NOMO-1 treated with DMSO at 0.1 percent for 48 hours (cell line): Measurements from ENCODE around the gene IDNK.

Experiments
- DNase-seq: peaks from one replicate; lab custom pipeline; 2025; ENCODE audit not compliant: unreplicated experiment; lab: John Stamatoyannopoulos, UW

IDNK gene

DNA sequence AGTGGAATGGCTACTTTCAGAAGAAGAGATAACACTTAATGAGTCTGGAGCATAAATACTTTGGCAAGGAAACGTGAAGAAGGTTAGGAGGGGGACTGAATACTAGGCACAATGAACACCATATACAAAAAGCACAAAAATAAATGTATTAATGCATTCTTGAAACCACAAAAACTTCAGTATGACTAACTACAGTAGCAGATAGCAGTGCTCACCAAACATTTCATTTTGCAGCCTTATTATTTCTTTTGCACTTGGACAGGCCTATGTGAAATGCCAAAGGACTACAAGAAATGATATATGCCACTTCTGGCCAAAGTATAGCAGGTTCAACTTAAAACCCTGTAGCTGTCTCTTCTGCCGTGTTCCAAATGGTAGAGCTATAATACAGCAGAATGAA is 58.5 kb downstream of the IDNK start:
- no peak for DNase-seq

GRCh38 chr9:83688921-83689320 is 66.0 kb downstream of the IDNK start:
- DNase-seq = no peak

DNA sequence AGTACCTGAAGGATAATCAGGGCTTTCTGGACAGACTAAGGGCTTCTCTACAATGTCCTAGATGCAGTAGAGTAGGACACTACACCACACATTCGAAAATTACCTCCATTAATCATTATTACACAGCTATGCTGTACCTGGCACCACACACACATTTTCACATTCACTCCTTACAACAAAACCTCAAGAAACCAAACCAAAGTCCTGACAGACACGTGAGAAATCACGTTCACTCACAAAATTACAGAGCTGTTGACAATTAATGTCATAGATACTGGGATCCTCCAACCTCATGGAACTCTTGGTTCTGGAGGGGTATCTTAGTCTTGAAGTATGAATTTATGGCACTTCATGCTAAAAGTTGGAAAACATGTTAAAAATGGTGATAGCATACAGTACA is 68.5 kb downstream of the IDNK start:
- no peak for DNase-seq
